Measurements from ENCODE around the gene HGS. TPM values are rescaled to one million over a fixed set of nuclear protein-coding genes. Genes with fewer than 3 reads are reported as not detected.
A peak's percentile ranks its signal among the peaks of the same experiment; 100 is the strongest.

The HGS gene
- total and polyA plus RNA-seq, 2 of the 13 experiments (the other 11 are each of a cell fraction or from before 2014, with no cell fraction given), result 73.3 to 78.1 TPM

GRCh38 chr17:81636505-81637288 lies 47.1 kb upstream of the HGS start, which contains the start of the genes NPLOC4 and TSPAN10 (continued):
- TF ChIP-seq HIC2 (CRISPR knock-in tag; IDR thresholded peaks at IDR 0.05; ENCODE audit: low read depth) (no peak), MLLT10 (CRISPR knock-in tag; IDR thresholded peaks at IDR 0.05) (no peak), ZNF235 (CRISPR knock-in tag; IDR thresholded peaks at IDR 0.05; ENCODE audit: borderline replicate concordance) (peak; percentile 91; the same call in 1 of the 2 replicates), ZNF850 (CRISPR knock-in tag; conservative IDR thresholded peaks at IDR 0.05) (no peak), HOMEZ (CRISPR knock-in tag; IDR thresholded peaks at IDR 0.05; ENCODE audit: low read depth) (no peak; the same call in 1 of the 2 replicates), GFI1 (CRISPR knock-in tag; IDR thresholded peaks at IDR 0.05; ENCODE audit: borderline replicate concordance) (no peak), YEATS4 (CRISPR knock-in tag; IDR thresholded peaks at IDR 0.05; ENCODE audit: borderline replicate concordance) (peak; percentile 97), IKZF1 (IDR thresholded peaks at IDR 0.05) (no peak), GATAD2A (CRISPR knock-in tag; IDR thresholded peaks at IDR 0.05) (peak; percentile 65), TCF12 (IDR thresholded peaks at IDR 0.05) (no peak), TCF12 (CRISPR knock-in tag; IDR thresholded peaks at IDR 0.05) (peak; percentile 89), TBP (CRISPR knock-in tag; IDR thresholded peaks at IDR 0.05) (peak; percentile 92; the same call in 1 of the 2 replicates), RFX5 (IDR thresholded peaks at IDR 0.05; ENCODE audit: low read depth, low read length) (peak; percentile 79), ZNF205 (CRISPR knock-in tag; IDR thresholded peaks at IDR 0.05) (peak; percentile 88), SP140L (CRISPR knock-in tag; IDR thresholded peaks at IDR 0.05; ENCODE audit: borderline replicate concordance) (0 out of 2 replicates have a peak, but pooled peaks have one; percentile 25), PRMT3 (CRISPR knock-in tag; IDR thresholded peaks at IDR 0.05; ENCODE audit: borderline replicate concordance, low read depth) (peak; percentile 97), BRF2 (CRISPR knock-in tag; IDR thresholded peaks at IDR 0.05) (0 out of 2 replicates have a peak, but pooled peaks have one; percentile 79), RXRA (CRISPR knock-in tag; IDR thresholded peaks at IDR 0.05) (peak; percentile 73), BATF2 (CRISPR knock-in tag; IDR thresholded peaks at IDR 0.05) (0 out of 2 replicates have a peak, but pooled peaks have one; percentile 67), MTF1 (CRISPR knock-in tag; IDR thresholded peaks at IDR 0.05) (no peak; the same call in 1 of the 2 replicates), JARID2 (CRISPR knock-in tag; IDR thresholded peaks at IDR 0.05; ENCODE audit: insufficient replicate concordance) (no peak), ZNF557 (CRISPR knock-in tag; IDR thresholded peaks at IDR 0.05) (peak; percentile 49; the same call in 1 of the 2 replicates)
- TF ChIP-seq, protein P1, sequence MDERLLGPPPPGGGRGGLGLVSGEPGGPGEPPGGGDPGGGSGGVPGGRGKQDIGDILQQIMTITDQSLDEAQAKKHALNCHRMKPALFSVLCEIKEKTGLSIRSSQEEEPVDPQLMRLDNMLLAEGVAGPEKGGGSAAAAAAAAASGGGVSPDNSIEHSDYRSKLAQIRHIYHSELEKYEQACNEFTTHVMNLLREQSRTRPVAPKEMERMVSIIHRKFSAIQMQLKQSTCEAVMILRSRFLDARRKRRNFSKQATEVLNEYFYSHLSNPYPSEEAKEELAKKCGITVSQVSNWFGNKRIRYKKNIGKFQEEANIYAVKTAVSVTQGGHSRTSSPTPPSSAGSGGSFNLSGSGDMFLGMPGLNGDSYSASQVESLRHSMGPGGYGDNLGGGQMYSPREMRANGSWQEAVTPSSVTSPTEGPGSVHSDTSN (CRISPR knock-in tag; IDR thresholded peaks at IDR 0.05), result no peak
- TF ChIP-seq, protein P2, sequence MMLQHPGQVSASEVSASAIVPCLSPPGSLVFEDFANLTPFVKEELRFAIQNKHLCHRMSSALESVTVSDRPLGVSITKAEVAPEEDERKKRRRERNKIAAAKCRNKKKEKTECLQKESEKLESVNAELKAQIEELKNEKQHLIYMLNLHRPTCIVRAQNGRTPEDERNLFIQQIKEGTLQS (CRISPR knock-in tag; IDR thresholded peaks at IDR 0.05), result peak; percentile 80
